ENCODE results near the gene KNSTRN.

Gene KNSTRN

GRCh38 chr15:40430271-40430805 is 47.8 kb downstream of the KNSTRN start:
- no peak overlapping the region for H3K4me3 ChIP-seq (ENCODE audit: control insufficient read depth, low read depth, low read length)
- TF ChIP-seq CTCF (conservative IDR thresholded peaks at IDR 0.05; ENCODE audit: control insufficient read depth, insufficient read depth, low read depth, low read length) = no peak
- peak; percentile 80 for DNase-seq (ENCODE audit: low read depth)

- no peak for TF ChIP-seq CTCF (conservative IDR thresholded peaks at IDR 0.05; ENCODE audit: control insufficient read depth, insufficient read depth, low read depth, low read length)
- no peak for DNase-seq (ENCODE audit: low read depth)
- H3K4me3 ChIP-seq (ENCODE audit: control insufficient read depth, low read depth, low read length) = no peak overlapping the region
Observed at GRCh38 chr15:40435023-40435709, 52.6 kb downstream of the KNSTRN start.

- no peak for TF ChIP-seq CTCF (conservative IDR thresholded peaks at IDR 0.05; ENCODE audit: control insufficient read depth, insufficient read depth, low read depth, low read length)
- no peak overlapping the region for H3K4me3 ChIP-seq (ENCODE audit: control insufficient read depth, low read depth, low read length)
- no peak for DNase-seq (ENCODE audit: low read depth)
Observed at GRCh38 chr15:40435710-40436089, 53.2 kb downstream of the KNSTRN start.

GRCh38 chr15:40436116-40436891 is 53.8 kb downstream of the KNSTRN start:
- TF ChIP-seq CTCF (conservative IDR thresholded peaks at IDR 0.05; ENCODE audit: control insufficient read depth, insufficient read depth, low read depth, low read length) = no peak
- H3K4me3 ChIP-seq (ENCODE audit: control insufficient read depth, low read depth, low read length) = peak overlapping the region; percentile 24
- no peak for DNase-seq (ENCODE audit: low read depth)

- TF ChIP-seq CTCF (conservative IDR thresholded peaks at IDR 0.05; ENCODE audit: control insufficient read depth, insufficient read depth, low read depth, low read length) = no peak
- peak overlapping the region; percentile 24 for H3K4me3 ChIP-seq (ENCODE audit: control insufficient read depth, low read depth, low read length)
- DNase-seq (ENCODE audit: low read depth) = no peak
Observed at GRCh38 chr15:40436892-40437751, 54.6 kb downstream of the KNSTRN start.

Measured in fibroblast of mammary gland (primary cell).